C4-2B (cell line): Measurements from ENCODE around the gene BLOC1S4.

Source experiments
- H3K27ac ChIP-seq: fragments of 450-650 bp; 2 replicates; pipeline ENCODE4 v1.5.1; 2017
- CTCF ChIP-seq: fragments of 450-650 bp; conservative IDR thresholded peaks from 2 replicates; pipeline ENCODE4 v1.5.1; 2017; ENCODE audit warnings: mild to moderate bottlenecking
- ZFX ChIP-seq: fragments of 450-650 bp; IDR thresholded peaks from 2 replicates; pipeline ENCODE4 v1.6.1; 2017

The BLOC1S4 gene

GRCh38 chr4:6761649-6762615 is 46.0 kb downstream of the BLOC1S4 start:
- TF ChIP-seq CTCF (no peak), ZFX (no peak)
- H3K27ac ChIP-seq: no peak overlapping the region

GRCh38 chr4:6763330-6763851 is 47.4 kb downstream of the BLOC1S4 start:
- no peak for TF ChIP-seq CTCF
- H3K27ac ChIP-seq: no peak overlapping the region

- TF ChIP-seq CTCF (no peak), ZFX (no peak)
- no peak overlapping the region for H3K27ac ChIP-seq
Measured at GRCh38 chr4:6764976-6765620, 49.1 kb downstream of the BLOC1S4 start.

- no peak overlapping the region for H3K27ac ChIP-seq
- TF ChIP-seq ZFX: no peak
- no peak for TF ChIP-seq CTCF
Measured at GRCh38 chr4:6765703-6766102, 49.7 kb downstream of the BLOC1S4 start.
